ENCODE measurements around the gene ATP6V0E1. TPM values are rescaled to one million over a fixed set of nuclear protein-coding genes. Genes with fewer than 3 reads are reported as not detected.
"Not testable (repeated sequence)": the region's sequence is repeated elsewhere in the genome, so short reads cannot be mapped to it uniquely, and the experiment has no call there.

ATP6V0E1 gene
- total RNA-seq, 4 donors from 2014 or later, result 46.2 to 175 (median 110) TPM

DNA sequence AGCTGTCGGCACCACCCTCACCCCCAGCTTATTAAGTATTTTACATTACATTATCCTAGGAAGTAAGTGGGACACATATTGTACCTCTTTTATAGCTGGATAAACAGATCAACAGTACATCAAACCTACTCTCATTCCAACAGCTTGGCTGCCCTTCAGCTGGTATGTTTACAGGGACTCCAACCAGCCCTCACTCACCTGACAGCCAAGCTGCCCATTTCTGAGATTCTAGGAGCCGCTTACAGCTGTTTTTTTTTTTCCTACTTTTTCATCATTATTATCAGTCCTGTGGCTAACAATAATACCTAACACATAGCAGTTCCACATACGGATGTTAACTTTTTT lies 59.2 kb downstream of the ATP6V0E1 start:
- no peaks in the 10 kb centered on the region for H3K4me1 ChIP-seq
- H3K4me3 ChIP-seq, result no peak overlapping the region
- no peaks in the 10 kb centered on the region for H3K27me3 ChIP-seq
- no peaks in the 10 kb centered on the region for H3K9me3 ChIP-seq
- no peak overlapping the region for H3K27ac ChIP-seq
- TF ChIP-seq, protein P1, sequence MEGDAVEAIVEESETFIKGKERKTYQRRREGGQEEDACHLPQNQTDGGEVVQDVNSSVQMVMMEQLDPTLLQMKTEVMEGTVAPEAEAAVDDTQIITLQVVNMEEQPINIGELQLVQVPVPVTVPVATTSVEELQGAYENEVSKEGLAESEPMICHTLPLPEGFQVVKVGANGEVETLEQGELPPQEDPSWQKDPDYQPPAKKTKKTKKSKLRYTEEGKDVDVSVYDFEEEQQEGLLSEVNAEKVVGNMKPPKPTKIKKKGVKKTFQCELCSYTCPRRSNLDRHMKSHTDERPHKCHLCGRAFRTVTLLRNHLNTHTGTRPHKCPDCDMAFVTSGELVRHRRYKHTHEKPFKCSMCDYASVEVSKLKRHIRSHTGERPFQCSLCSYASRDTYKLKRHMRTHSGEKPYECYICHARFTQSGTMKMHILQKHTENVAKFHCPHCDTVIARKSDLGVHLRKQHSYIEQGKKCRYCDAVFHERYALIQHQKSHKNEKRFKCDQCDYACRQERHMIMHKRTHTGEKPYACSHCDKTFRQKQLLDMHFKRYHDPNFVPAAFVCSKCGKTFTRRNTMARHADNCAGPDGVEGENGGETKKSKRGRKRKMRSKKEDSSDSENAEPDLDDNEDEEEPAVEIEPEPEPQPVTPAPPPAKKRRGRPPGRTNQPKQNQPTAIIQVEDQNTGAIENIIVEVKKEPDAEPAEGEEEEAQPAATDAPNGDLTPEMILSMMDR (IDR thresholded peaks at IDR 0.05), result no peak
- TF ChIP-seq POLR2A (IDR thresholded peaks at IDR 0.05), result no peak
- no peak for DNase-seq
- no peaks in the 10 kb centered on the region for H3K36me3 ChIP-seq

DNA sequence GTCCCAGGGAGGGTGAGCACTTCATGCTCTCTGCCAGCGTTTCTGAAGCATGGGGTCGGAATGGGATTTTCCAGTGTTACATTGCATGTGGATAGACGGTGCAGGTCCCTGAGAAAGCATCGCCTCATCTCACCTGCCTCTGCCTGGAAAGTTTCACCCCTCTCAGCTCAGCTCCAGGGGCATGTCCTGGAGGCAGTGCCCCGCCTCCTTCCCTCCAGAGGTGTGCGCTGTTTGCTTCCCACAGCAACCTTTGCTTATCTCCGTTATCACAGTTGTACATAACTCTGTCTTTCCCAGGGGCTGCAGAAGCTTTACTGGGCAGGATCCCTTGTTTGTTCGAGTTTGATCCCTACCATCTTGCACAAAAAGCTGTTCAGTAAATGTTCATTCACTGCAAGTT lies 61.9 kb downstream of the ATP6V0E1 start:
- H3K9me3 ChIP-seq, result no peaks in the 10 kb centered on the region
- H3K27me3 ChIP-seq, result no peaks in the 10 kb centered on the region
- no peak overlapping the region for H3K4me3 ChIP-seq
- no peak overlapping the region for H3K27ac ChIP-seq
- H3K4me1 ChIP-seq, result no peaks in the 10 kb centered on the region
- no peaks in the 10 kb centered on the region for H3K36me3 ChIP-seq
- DNase-seq, result peak in 1 of 3 donors; percentile 22
- no peak for TF ChIP-seq POLR2A (IDR thresholded peaks at IDR 0.05)
- TF ChIP-seq, protein P1 (IDR thresholded peaks at IDR 0.05), result no peak

DNA sequence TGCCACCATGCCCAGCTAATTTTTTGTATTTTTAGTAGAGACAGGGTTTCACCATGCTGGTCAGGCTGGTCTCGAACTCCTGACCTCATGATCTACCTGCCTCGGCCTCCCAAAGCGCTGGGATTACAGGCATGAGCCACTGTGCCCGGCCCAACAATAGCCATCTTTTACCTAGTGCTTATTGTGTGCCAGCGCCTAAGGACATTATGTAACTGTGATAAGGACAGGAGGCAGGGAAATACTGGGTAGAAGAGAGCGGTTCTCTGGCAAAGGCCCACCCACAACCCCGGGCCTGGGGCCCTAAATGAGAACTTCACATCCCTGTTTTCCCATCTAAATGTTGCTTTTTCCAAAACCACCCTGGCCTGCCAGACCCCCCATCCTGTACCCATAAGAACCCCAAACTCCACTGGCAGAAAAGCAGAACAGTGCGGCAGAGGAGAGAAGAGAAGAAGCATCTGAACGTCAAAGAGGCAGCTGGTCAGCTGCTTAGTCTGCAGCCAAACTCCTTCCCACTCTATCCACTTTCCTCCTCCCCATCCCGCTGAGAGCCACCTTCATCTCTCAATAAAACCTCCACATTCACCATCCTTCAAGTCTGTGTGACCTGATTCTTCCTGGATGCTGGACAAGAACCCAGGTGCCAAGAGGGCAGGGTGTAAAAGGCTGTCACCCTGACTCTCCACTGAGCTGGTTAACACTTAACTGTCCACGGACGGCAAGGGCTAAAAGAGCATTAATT lies 63.7 kb downstream of the ATP6V0E1 start:
- not testable (repeated sequence) for H3K4me3 ChIP-seq, H3K9me3 ChIP-seq, H3K27me3 ChIP-seq, H3K4me1 ChIP-seq, H3K27ac ChIP-seq, H3K36me3 ChIP-seq
- peak in 1 of 3 donors; percentile 28 for DNase-seq

DNA sequence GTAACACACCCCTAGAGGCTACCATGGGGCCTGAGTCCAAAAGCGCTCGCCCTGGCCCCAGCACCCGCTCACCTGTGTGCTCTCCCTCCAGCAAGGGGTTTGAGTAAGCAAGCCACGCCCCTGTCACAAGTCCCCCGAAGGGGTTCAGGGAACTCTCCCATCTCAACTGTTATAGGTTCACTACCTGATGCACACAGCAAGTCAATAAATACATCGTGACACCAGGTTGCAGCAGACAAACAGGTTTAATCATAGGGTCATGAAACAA lies 64.2 kb downstream of the ATP6V0E1 start:
- Histone ChIP-seq H3K4me3 (no peak overlapping the region), H3K4me1 (no peaks in the 10 kb centered on the region), H3K9me3 (no peaks in the 10 kb centered on the region), H3K36me3 (no peaks in the 10 kb centered on the region), H3K27ac (no peak overlapping the region), H3K27me3 (no peaks in the 10 kb centered on the region)
- TF ChIP-seq, protein P1 (IDR thresholded peaks at IDR 0.05), result no peak
- no peak for TF ChIP-seq POLR2A (IDR thresholded peaks at IDR 0.05)
- DNase-seq, result peak in 1 of 3 donors; percentile 28

DNA sequence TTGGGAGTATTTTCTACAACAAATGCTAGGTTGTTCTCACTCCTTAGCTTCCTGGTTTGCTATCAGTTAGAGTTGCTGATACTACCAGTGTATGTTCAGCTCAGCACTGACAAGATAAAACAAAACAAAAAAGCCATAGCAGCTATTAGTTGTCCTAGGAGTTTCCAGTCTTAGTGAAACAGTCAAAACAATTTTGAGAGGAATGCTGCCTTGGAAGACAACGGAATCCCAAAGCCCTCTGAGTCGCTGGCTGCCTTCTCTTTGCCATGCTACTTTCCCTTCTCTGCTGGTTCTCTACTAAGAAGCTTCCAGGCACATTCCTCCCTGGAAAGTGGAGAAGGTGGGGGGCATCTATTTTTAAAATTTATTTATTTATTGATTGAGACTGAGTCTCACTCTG lies 67.2 kb downstream of the ATP6V0E1 start:
- Histone ChIP-seq H3K27ac (no peak overlapping the region), H3K9me3 (no peaks in the 10 kb centered on the region), H3K4me3 (no peak overlapping the region), H3K36me3 (no peaks in the 10 kb centered on the region), H3K4me1 (peaks cover 0 to 4% (median 3%) of the 10 kb centered on the region in 4 donors), H3K27me3 (no peaks in the 10 kb centered on the region)
- no peak for DNase-seq
- TF ChIP-seq POLR2A (IDR thresholded peaks at IDR 0.05), result no peak
- TF ChIP-seq, protein P1 (IDR thresholded peaks at IDR 0.05), result no peak

DNA sequence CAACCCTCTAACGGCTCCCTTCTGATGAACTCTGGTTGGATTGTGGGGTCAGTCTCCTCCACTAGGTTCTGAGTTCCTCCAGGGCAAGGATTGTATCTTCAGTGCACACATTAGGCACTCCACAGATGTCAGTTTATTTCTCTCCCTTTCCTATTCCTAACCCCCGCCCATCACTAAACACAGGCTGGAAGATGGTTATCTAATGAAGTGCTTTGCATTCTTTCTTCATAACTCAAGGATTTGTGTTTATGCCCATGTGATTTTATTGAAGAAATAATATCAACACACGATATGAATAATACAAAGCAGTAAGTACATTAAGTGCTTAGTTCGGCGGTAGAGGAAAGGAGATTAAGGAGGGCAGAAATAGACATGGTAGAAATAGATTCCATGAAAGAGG lies 68.2 kb downstream of the ATP6V0E1 start:
- no peak for TF ChIP-seq POLR2A (IDR thresholded peaks at IDR 0.05)
- TF ChIP-seq, protein P1 (IDR thresholded peaks at IDR 0.05), result no peak
- Histone ChIP-seq H3K36me3 (no peaks in the 10 kb centered on the region), H3K27me3 (no peaks in the 10 kb centered on the region), H3K4me1 (peaks cover 0 to 4% (median 3%) of the 10 kb centered on the region in 4 donors), H3K27ac (no peak overlapping the region), H3K4me3 (no peak overlapping the region), H3K9me3 (no peaks in the 10 kb centered on the region)
- no peak for DNase-seq

All from Peyer's patch (tissue), 4 donors.